Body of pancreas (tissue), 4 donors: ENCODE data around the gene RPH3AL. TPM values are rescaled to one million over a fixed set of nuclear protein-coding genes. Genes with fewer than 3 reads are reported as not detected.

Source experiments
- ATAC-seq: fragments of 150-250 bp; one replicate; pipeline ENCODE4 v1.9.1; 2016
- DNase-seq, 4 donors: peaks; one replicate each; pipeline ENCODE4 v3.0.0-alpha.2; 2019
- H3K27ac ChIP-seq, 4 donors: fragments of 200-600 bp; sonication (generic); 1 replicate in 3 of 4; 2 replicates in 1 of 4; pipeline versions ENCODE4 v1.5.1 to v1.6.1; 2016 to 2019; ENCODE audit warnings: mild to moderate bottlenecking in 1 of 4, mixed read lengths in 1 of 4, moderate library complexity in 1 of 4
- H3K27me3 ChIP-seq, 2 donors: fragments of 200-600 bp; sonication (generic); one replicate each; pipeline ENCODE4 v1.6.0; 2016; ENCODE audit warnings: mild to moderate bottlenecking in 1 of 2
- H3K36me3 ChIP-seq, 2 donors: fragments of 200-600 bp; sonication (generic); replicated peaks in 1 of 2; 2 replicates each; pipeline ENCODE4 v1.5.1; 2016; ENCODE audit warnings: low read depth in 2 of 2; ENCODE audit not compliant: insufficient read depth in 1 of 2
- H3K4me1 ChIP-seq: fragments of 200-600 bp; sonication (generic); one replicate; pipeline ENCODE4 v1.6.0; 2016
- H3K4me3 ChIP-seq, 2 donors: fragments of 200-600 bp; sonication (generic); 1 replicate in 1 of 2; 2 replicates in 1 of 2; pipeline ENCODE4 v1.5.1; 2016 to 2019
- H3K9me3 ChIP-seq, 3 donors: fragments of 200-600 bp; sonication (generic); 1 replicate in 2 of 3; 2 replicates in 1 of 3; pipeline ENCODE4 v1.5.1; 2016
- POLR2A ChIP-seq, 3 donors: fragments of 450-650 bp; IDR thresholded peaks; one replicate each; pipeline ENCODE4 v1.6.1; 2016; ENCODE audit warnings: antibody characterized with exemption in 3 of 3, mild to moderate bottlenecking in 2 of 3
- WGBS, 2 donors: methylation state at CpG; one replicate each; pipeline ENCODE4 v1.1.5; 2017; 5-methylcytosine and 5-hydroxymethylcytosine counted together
- intact Hi-C: fragments of 100-400 bp; cut with DNase I; formaldehyde crosslinking; loops from one replicate; pipeline ENCODE4 v1.15.1; 2023
- total RNA-seq, 2 donors: library from RNA; depleted of rRNA; stranded (reverse); fragments of >200 nt; gene quantifications; one replicate each; pipeline ENCODE4 v1.1.0, GENCODE V29; 2016
- TF ChIP-seq, protein P1 (sequence below), 7 experiments: fragments of 450-650 bp in 4 of 7; fragments of 200-600 bp in 3 of 7; sonication (generic) in 3 of 7; IDR thresholded peaks; one replicate each; pipeline ENCODE4 v1.5.1; 2016 to 2019; ENCODE audit warnings: antibody characterized with exemption in 7 of 7

RPH3AL gene
- total RNA-seq, 2 donors from 2014 or later = 77.1 to 89.5 TPM

DNA sequence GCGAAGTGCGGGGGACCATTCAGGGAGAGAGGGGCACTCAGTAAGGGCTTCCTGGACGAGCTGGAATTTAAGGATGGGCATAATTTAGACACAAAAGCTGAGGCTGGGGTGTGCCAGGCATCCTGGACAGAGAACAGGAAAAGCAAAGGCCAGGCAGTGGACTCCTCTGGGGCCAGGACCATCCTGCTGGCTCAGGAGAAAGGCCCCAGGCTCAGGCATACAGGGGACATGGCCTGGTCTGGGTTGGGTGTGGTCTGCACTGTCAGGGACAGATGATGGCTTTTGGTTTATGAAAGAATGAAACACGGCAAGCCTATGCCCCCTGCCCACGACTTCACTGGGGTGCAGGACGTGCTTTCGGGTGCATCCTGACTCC lies 122.2 kb downstream of the RPH3AL start:
- H3K27me3 ChIP-seq = no peaks in the 10 kb centered on the region
- H3K9me3 ChIP-seq = no peaks in the 10 kb centered on the region
- no peak overlapping the region for H3K27ac ChIP-seq
- H3K4me1 ChIP-seq = no peaks in the 10 kb centered on the region
- 92 to 94% methylated on average over 7 of the region's 7 CpGs for WGBS, 2 donors
- H3K4me3 ChIP-seq = no peak overlapping the region
- intact Hi-C loops = no loop called here
- no peaks in the 10 kb centered on the region for H3K36me3 ChIP-seq
- ATAC-seq (no peak), DNase-seq (peak in 1 of 4 donors; percentile 9)
- TF ChIP-seq POLR2A (IDR thresholded peaks at IDR 0.05) = no peak
- TF ChIP-seq, protein P1, sequence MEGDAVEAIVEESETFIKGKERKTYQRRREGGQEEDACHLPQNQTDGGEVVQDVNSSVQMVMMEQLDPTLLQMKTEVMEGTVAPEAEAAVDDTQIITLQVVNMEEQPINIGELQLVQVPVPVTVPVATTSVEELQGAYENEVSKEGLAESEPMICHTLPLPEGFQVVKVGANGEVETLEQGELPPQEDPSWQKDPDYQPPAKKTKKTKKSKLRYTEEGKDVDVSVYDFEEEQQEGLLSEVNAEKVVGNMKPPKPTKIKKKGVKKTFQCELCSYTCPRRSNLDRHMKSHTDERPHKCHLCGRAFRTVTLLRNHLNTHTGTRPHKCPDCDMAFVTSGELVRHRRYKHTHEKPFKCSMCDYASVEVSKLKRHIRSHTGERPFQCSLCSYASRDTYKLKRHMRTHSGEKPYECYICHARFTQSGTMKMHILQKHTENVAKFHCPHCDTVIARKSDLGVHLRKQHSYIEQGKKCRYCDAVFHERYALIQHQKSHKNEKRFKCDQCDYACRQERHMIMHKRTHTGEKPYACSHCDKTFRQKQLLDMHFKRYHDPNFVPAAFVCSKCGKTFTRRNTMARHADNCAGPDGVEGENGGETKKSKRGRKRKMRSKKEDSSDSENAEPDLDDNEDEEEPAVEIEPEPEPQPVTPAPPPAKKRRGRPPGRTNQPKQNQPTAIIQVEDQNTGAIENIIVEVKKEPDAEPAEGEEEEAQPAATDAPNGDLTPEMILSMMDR (IDR thresholded peaks at IDR 0.05) = no peak

DNA sequence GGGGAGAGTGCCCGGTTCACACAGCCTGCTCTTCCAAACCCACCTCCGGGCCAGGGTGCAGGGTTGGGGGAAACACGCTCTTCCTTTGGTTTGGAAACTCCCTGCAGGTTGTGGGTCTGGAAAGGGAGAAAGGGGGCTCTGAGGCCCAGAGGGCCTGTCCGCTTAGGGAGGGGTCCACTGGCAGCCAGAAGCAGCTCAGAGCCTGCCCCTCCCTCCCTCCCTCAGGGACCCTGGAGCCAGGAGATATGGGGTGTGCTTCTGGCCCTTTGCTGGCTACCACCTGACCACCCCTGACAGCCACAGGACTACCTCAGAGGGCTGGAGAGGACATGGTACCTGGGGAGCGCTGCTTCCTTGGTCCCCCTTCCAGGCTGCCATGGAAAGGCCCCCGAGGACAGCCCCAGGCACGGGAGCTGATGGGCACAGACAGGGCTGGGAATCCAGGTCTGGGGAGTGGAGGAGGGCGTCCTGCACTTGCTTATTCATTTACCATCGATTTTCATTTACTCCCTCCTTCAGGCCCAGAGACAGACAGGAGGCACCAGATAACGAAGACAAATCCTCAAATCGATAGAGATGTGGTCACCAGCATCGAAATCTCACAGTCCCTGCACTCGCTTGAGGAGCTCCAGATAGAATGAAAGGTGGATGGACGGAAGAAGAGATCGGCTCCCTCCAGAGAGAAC lies 122.8 kb downstream of the RPH3AL start:
- ATAC-seq (no peak), DNase-seq (peak in 1 of 4 donors; percentile 9)
- intact Hi-C loops = no loop called here
- no peaks in the 10 kb centered on the region for H3K4me1 ChIP-seq
- no peak overlapping the region for H3K4me3 ChIP-seq
- H3K36me3 ChIP-seq = no peaks in the 10 kb centered on the region
- H3K9me3 ChIP-seq = no peaks in the 10 kb centered on the region
- 87 to 90% methylated on average over 13 to 14 of the region's 15 CpGs for WGBS, 2 donors
- TF ChIP-seq POLR2A (IDR thresholded peaks at IDR 0.05) = no peak
- TF ChIP-seq, protein P1 (IDR thresholded peaks at IDR 0.05) = no peak
- H3K27me3 ChIP-seq = no peaks in the 10 kb centered on the region
- H3K27ac ChIP-seq = no peak overlapping the region

DNA sequence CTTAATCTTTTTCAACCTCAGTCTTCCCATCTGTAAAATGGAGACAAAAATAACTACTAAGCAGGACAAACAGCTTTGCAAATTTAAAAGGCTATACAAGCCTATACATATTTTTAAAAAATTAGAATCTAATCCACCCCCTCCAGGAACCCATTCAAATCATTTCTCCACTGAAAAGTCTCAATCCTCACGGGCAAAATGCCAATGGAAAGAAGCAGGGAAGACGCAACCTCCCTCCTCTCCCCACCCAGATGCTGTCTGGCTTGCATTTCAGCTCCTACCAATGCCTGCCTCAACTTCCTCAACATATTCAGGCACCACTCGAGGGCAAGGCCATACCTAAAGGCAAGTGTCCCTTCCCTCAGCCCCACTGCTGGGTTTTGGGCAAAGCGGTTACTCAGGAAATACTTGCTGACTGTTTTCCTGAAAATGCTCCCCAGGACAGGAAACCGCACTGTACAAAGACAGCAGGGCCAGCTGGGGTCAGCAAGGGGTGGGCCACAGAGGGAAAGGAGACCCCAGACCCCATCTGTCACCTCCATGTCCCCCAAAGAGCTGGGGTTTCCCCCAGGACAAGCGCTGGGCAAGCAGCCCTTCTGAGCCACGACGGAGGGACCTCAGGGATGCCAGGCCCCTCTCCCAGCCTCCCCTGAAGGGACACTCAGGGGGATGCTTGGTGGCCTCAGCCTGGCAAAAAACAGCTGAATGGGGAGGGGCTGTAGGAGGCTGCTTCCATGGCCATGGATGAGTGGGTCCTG lies 123.5 kb downstream of the RPH3AL start:
- DNase-seq = peak in 1 of 4 donors; percentile 7
- 82 to 85% methylated on average over 5 to 6 of the region's 8 CpGs for WGBS, 2 donors

DNA sequence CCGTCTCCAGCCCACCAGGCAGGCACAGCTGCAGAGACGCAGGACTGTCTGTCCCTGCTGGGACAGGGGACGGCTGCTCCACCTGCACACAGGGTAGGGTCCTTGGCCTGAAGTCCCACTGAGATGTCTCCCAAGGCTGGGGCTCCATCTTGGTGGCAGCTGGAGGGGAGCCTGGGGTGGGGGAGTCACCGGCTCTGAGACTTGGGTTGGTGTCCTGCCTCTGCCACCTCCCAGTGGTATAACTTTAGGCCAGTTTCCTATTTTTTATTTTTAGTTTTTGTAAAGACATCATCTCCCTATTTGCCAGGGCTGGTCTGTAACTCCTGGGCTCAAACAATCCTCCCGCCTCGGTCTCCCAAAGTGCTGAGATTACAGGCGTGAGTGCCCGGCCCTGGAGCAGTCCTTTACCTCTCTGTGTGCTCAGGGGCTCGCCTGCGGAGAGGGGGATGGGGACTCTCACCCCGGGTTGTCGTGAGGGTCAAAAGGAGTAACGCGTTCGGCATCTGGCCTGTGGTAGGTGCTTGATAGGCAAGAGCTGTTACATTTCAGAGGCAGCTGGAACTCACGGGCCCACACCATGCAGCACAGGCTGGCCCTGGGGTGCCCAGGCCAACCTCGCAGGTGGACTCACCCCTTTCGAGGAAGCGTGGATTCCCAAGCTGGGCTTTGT lies 124.5 kb downstream of the RPH3AL start:
- DNase-seq (peak in 1 of 4 donors; percentile 7), ATAC-seq (no peak)
- TF ChIP-seq, protein P1 (IDR thresholded peaks at IDR 0.05) = no peak
- TF ChIP-seq POLR2A (IDR thresholded peaks at IDR 0.05) = no peak
- Histone ChIP-seq H3K27me3 (no peaks in the 10 kb centered on the region), H3K9me3 (no peaks in the 10 kb centered on the region), H3K4me1 (no peaks in the 10 kb centered on the region), H3K4me3 (no peak overlapping the region), H3K27ac (no peak overlapping the region), H3K36me3 (no peaks in the 10 kb centered on the region)
- 89 to 96% methylated on average over 7 to 19 of the region's 19 CpGs for WGBS, 2 donors
- intact Hi-C loops = no loop called here

More for the DNA sequence above, 123.5 kb downstream of the RPH3AL start:
- no peak for TF ChIP-seq POLR2A (IDR thresholded peaks at IDR 0.05)
- TF ChIP-seq, protein P1 (IDR thresholded peaks at IDR 0.05) = no peak
- no peak for ATAC-seq
- Histone ChIP-seq H3K36me3 (no peaks in the 10 kb centered on the region), H3K4me1 (no peaks in the 10 kb centered on the region), H3K4me3 (no peak overlapping the region), H3K27me3 (no peaks in the 10 kb centered on the region), H3K9me3 (no peaks in the 10 kb centered on the region), H3K27ac (no peak overlapping the region)
- intact Hi-C loops = no loop called here
